GM18526 (cell line): ENCODE measurements around the gene GPR37.

Experiments
- POLR2A ChIP-seq: IDR thresholded peaks from 3 replicates; pipeline ENCODE4 v1.6.1; 2011; ENCODE audit not compliant: insufficient read length; ENCODE audit errors: extremely low read depth

Gene GPR37

GRCh38 chr7:124785994-124786393 is 20.4 kb upstream of the GPR37 start:
- TF ChIP-seq POLR2A: no peak

- no peak for TF ChIP-seq POLR2A
Measured at GRCh38 chr7:124784879-124785818, 19.6 kb upstream of the GPR37 start.

- TF ChIP-seq POLR2A: no peak
Measured at GRCh38 chr7:124783271-124783670, 17.7 kb upstream of the GPR37 start.

- TF ChIP-seq POLR2A: no peak
Measured at GRCh38 chr7:124781907-124782734, 16.5 kb upstream of the GPR37 start.

- TF ChIP-seq POLR2A: no peak
Measured at GRCh38 chr7:124781418-124781817, 15.8 kb upstream of the GPR37 start.

GRCh38 chr7:124780608-124781007 is 15.0 kb upstream of the GPR37 start:
- TF ChIP-seq POLR2A: no peak

- TF ChIP-seq POLR2A: no peak
Measured at GRCh38 chr7:124780056-124780455, 14.5 kb upstream of the GPR37 start.

GRCh38 chr7:124779620-124780019 is 14.0 kb upstream of the GPR37 start:
- TF ChIP-seq POLR2A: no peak

- no peak for TF ChIP-seq POLR2A
Measured at GRCh38 chr7:124779194-124779593, 13.6 kb upstream of the GPR37 start.

- TF ChIP-seq POLR2A: no peak
Measured at GRCh38 chr7:124777268-124777667, 11.7 kb upstream of the GPR37 start.

- no peak for TF ChIP-seq POLR2A
Measured at GRCh38 chr7:124776153-124776552, 10.6 kb upstream of the GPR37 start.

- no peak for TF ChIP-seq POLR2A
Measured at GRCh38 chr7:124775422-124775821, 9.8 kb upstream of the GPR37 start.

GRCh38 chr7:124773938-124774337 is 8.3 kb upstream of the GPR37 start:
- no peak for TF ChIP-seq POLR2A

- no peak for TF ChIP-seq POLR2A
Measured at GRCh38 chr7:124773339-124773738, 7.7 kb upstream of the GPR37 start.

GRCh38 chr7:124769136-124769535 is 3.5 kb upstream of the GPR37 start:
- no peak for TF ChIP-seq POLR2A

- TF ChIP-seq POLR2A: no peak
Measured at GRCh38 chr7:124768525-124768924, 2.9 kb upstream of the GPR37 start.

GRCh38 chr7:124764847-124765400 is 668 bp downstream of the GPR37 start:
- no peak for TF ChIP-seq POLR2A
